Keratinocyte (primary cell): ENCODE data around the gene AUH. TPM values are rescaled to one million over a fixed set of nuclear protein-coding genes. Genes with fewer than 3 reads are reported as not detected.

Source experiments
- DNase-seq: peaks from one replicate; pipeline ENCODE4 v3.0.0-alpha.2; 2011; ENCODE audit warnings: low read depth, missing footprints, low spot score
- FAIRE-seq: peaks from 2 replicates; lab custom pipeline; 2011; peaks lifted over from hg19 to GRCh38; lab: Jason Lieb, UNC
- H2AFZ ChIP-seq: 2 replicates; pipeline ENCODE4 v1.6.0; 2012; ENCODE audit warnings: low read length, control low read depth, inconsistent platforms; ENCODE audit not compliant: control insufficient read depth
- H3K27ac ChIP-seq: 2 replicates; pipeline ENCODE4 v1.5.1; 2011; ENCODE audit warnings: low read length; ENCODE audit not compliant: control insufficient read depth, insufficient read depth
- H3K27me3 ChIP-seq: 3 replicates; pipeline ENCODE4 v1.6.0; 2011; ENCODE audit warnings: low read length; ENCODE audit not compliant: control insufficient read depth, insufficient read depth; ENCODE audit errors: extremely low read depth
- H3K36me3 ChIP-seq, 2 experiments: 2 replicates in 1 of 2; 3 replicates in 1 of 2; pipeline ENCODE4 v1.5.1; 2011; ENCODE audit warnings: low read length in 2 of 2, mild to moderate bottlenecking in 1 of 2; ENCODE audit not compliant: control insufficient read depth in 2 of 2, insufficient read depth in 2 of 2; ENCODE audit errors: extremely low read depth in 1 of 2
- H3K4me1 ChIP-seq: 3 replicates; pipeline ENCODE4 v1.5.1; 2011; ENCODE audit warnings: low read length; ENCODE audit not compliant: control insufficient read depth, insufficient read depth; ENCODE audit errors: extremely low read depth
- H3K4me2 ChIP-seq: 3 replicates; pipeline ENCODE4 v1.6.0; 2011; ENCODE audit warnings: low read depth, low read length; ENCODE audit not compliant: control insufficient read depth, insufficient read depth; ENCODE audit errors: extremely low read depth
- H3K4me3 ChIP-seq, 3 experiments: fragments of 200-600 bp in 1 of 3; sonication (generic) in 1 of 3; 2 replicates in 2 of 3; 3 replicates in 1 of 3; pipeline ENCODE4 v1.5.1; 2011 to 2016; ENCODE audit warnings: low read length in 3 of 3, mild to moderate bottlenecking in 3 of 3, control low read depth in 2 of 3, inconsistent platforms in 1 of 3, low read depth in 1 of 3, mixed read lengths in 1 of 3, mixed run types in 1 of 3, moderate library complexity in 1 of 3; ENCODE audit not compliant: control insufficient read depth in 2 of 3, insufficient read depth in 2 of 3; ENCODE audit errors: extremely low read depth in 1 of 3
- H3K79me2 ChIP-seq: 2 replicates; pipeline ENCODE4 v1.6.0; 2012; ENCODE audit warnings: low read length; ENCODE audit not compliant: control insufficient read depth, insufficient read depth
- H3K9ac ChIP-seq: 3 replicates; pipeline ENCODE4 v1.6.0; 2011; ENCODE audit warnings: low read length; ENCODE audit not compliant: control insufficient read depth, insufficient read depth; ENCODE audit errors: extremely low read depth
- H3K9me1 ChIP-seq: 3 replicates; pipeline ENCODE4 v1.6.0; 2011; ENCODE audit warnings: low read length; ENCODE audit not compliant: control insufficient read depth, insufficient read depth; ENCODE audit errors: extremely low read depth
- H3K9me3 ChIP-seq: 2 replicates; pipeline ENCODE4 v1.5.1; 2012; ENCODE audit warnings: low read depth, low read length; ENCODE audit not compliant: control insufficient read depth
- H4K20me1 ChIP-seq: 3 replicates; pipeline ENCODE4 v1.6.0; 2011; ENCODE audit warnings: low read length; ENCODE audit not compliant: control insufficient read depth, insufficient read depth; ENCODE audit errors: extremely low read depth
- CTCF ChIP-seq, 3 experiments: IDR thresholded peaks in 1 of 3; conservative IDR thresholded peaks in 1 of 3; optimal IDR thresholded peaks in 1 of 3; 2 replicates in 2 of 3; 3 replicates in 1 of 3; pipeline versions ENCODE3 to v1.5.1; 2011; ENCODE audit warnings: low read length in 3 of 3, mild to moderate bottlenecking in 3 of 3, moderate library complexity in 2 of 3, control low read depth in 1 of 3, inconsistent platforms in 1 of 3; ENCODE audit not compliant: insufficient read depth in 2 of 3; ENCODE audit errors: extremely low read depth in 1 of 3
- EZH2 ChIP-seq: IDR thresholded peaks from one replicate; pipeline ENCODE4 v1.6.1; 2012; ENCODE audit warnings: inconsistent platforms, mild to moderate bottlenecking, low read length, moderate library complexity
- dilution Hi-C: fragments of 300-500 bp; cut with MboI; formaldehyde crosslinking; loops from one replicate; pipeline ENCODE4 v1.7.0; 2020; ENCODE audit warnings: low sequenced_read_pairs; ENCODE audit not compliant: extremely low pct_ligation_motif_present
- polyA plus RNA-seq, 5 experiments: library from polyadenylated mRNA; depleted of rRNA in 3 of 5; stranded (reverse) in 3 of 5; stranded (forward) in 1 of 5; unstranded in 1 of 5; fragments of >200 nt; gene quantifications; 1 replicate in 1 of 5; 2 replicates in 3 of 5; 3 replicates in 1 of 5; pipeline versions ENCODE4 v1.2.1 to v1.2.3, GENCODE V29; 2011 to 2012; ENCODE audit warnings: missing spikeins in 2 of 5, low read depth in 1 of 5, low replicate concordance in 1 of 5

The AUH gene
- polyA plus RNA-seq, 1 donor (not counting 4 experiments of a cell fraction or from before 2014, with no cell fraction given), result 5.5 TPM

DNA sequence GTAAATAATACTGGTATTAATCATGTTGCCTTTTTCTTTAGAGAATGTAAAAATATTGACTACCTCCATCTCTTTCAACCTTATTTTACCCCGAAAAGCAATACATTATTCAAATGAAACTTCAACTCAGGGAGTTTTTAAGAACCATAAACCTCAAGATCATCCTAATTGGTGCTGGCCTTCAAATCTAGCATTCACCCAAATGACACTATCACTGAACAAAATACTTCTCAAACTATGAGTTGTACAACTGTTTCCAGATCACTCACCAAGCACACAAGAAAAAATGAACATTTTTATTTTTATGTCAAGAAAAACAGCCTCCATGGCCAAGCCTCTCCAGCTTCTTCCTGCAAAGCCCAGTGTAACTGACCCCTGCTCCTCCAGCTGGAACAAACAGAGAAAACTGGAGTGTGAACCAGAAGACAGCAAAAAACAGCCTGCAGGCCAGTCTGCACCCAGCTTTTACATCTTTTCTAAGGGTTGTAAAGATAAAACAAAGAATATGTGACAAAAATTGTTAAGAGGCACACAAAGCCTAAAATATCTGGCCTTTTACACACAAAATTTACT lies 21.2 kb downstream of the AUH start:
- no peak overlapping the region for H3K4me3 ChIP-seq
- no peaks in the 10 kb centered on the region for H3K4me1 ChIP-seq
- H2AFZ ChIP-seq, result no peak overlapping the region
- no peaks in the 10 kb centered on the region for H3K27me3 ChIP-seq
- dilution Hi-C loops, result no loop called here
- DNase-seq, result no peak
- no peak overlapping the region for H3K27ac ChIP-seq
- H3K4me2 ChIP-seq, result no peak overlapping the region
- H3K79me2 ChIP-seq, result no peaks in the 10 kb centered on the region
- no peaks in the 10 kb centered on the region for H3K9me3 ChIP-seq
- FAIRE-seq, result no peak
- no peaks in the 10 kb centered on the region for H3K9me1 ChIP-seq
- H3K36me3 ChIP-seq, result peaks cover 6% of the 10 kb centered on the region in 2 experiments
- H4K20me1 ChIP-seq, result no peaks in the 10 kb centered on the region
- TF ChIP-seq CTCF (optimal IDR thresholded peaks at IDR 0.05 in 1 of 3, IDR thresholded peaks at IDR 0.05 in 1 of 3, conservative IDR thresholded peaks at IDR 0.05 in 1 of 3; ENCODE audit: extremely low read depth in 1 of 3, insufficient read depth in 2 of 3, low read length in 3 of 3), result no peak
- TF ChIP-seq EZH2, result no peak
- H3K9ac ChIP-seq, result no peak overlapping the region

GRCh38 chr9:91338681-91339080 lies 23.0 kb downstream of the AUH start:
- FAIRE-seq (no peak), DNase-seq (no peak)
- Histone ChIP-seq H3K4me3 (no peak overlapping the region), H3K4me1 (no peaks in the 10 kb centered on the region), H3K9me1 (no peaks in the 10 kb centered on the region), H3K27ac (no peak overlapping the region), H3K9me3 (no peaks in the 10 kb centered on the region), H3K27me3 (no peaks in the 10 kb centered on the region), H3K9ac (no peak overlapping the region), H4K20me1 (no peaks in the 10 kb centered on the region), H3K79me2 (no peaks in the 10 kb centered on the region), H2AFZ (no peak overlapping the region), H3K36me3 (peaks cover 6% of the 10 kb centered on the region in 2 experiments), H3K4me2 (no peak overlapping the region)
- dilution Hi-C loops, result no loop called here
- TF ChIP-seq CTCF (optimal IDR thresholded peaks at IDR 0.05 in 1 of 3, IDR thresholded peaks at IDR 0.05 in 1 of 3, conservative IDR thresholded peaks at IDR 0.05 in 1 of 3; ENCODE audit: extremely low read depth in 1 of 3, insufficient read depth in 2 of 3, low read length in 3 of 3) (no peak), EZH2 (no peak)
